Upper lobe of right lung (tissue), 1 donor: ENCODE data around the gene POLR1B. TPM values are rescaled to one million over a fixed set of nuclear protein-coding genes. Genes with fewer than 3 reads are reported as not detected.

Experiments used
- ATAC-seq: fragments of 200-7000 bp; cut with Tn5 transposase; one replicate; pipeline ENCODE4 v1.9.1; 2020; ENCODE audit warnings: mild to moderate bottlenecking, moderate library complexity
- DNase-seq: peaks from one replicate; pipeline ENCODE4 v3.0.0-alpha.2; 2020
- H3K27ac ChIP-seq: fragments of 200-600 bp; one replicate; pipeline ENCODE4 v1.8.0; 2022
- H3K27me3 ChIP-seq: fragments of 200-600 bp; one replicate; pipeline ENCODE4 v1.8.0; 2022; ENCODE audit warnings: mild to moderate bottlenecking
- H3K36me3 ChIP-seq: fragments of 200-600 bp; one replicate; pipeline ENCODE4 v1.8.0; 2022
- H3K4me1 ChIP-seq: fragments of 200-600 bp; one replicate; pipeline ENCODE4 v1.8.0; 2022
- H3K4me3 ChIP-seq: fragments of 200-600 bp; one replicate; pipeline ENCODE4 v1.8.0; 2022; ENCODE audit warnings: mild to moderate bottlenecking
- H3K9me3 ChIP-seq: fragments of 200-600 bp; one replicate; pipeline ENCODE4 v1.8.0; 2022
- CTCF ChIP-seq: fragments of 200-600 bp; IDR thresholded peaks from one replicate; pipeline ENCODE4 v1.8.0; 2022; ENCODE audit warnings: antibody characterized with exemption
- intact Hi-C: fragments of 100-400 bp; cut with DNase I; formaldehyde crosslinking; loops from one replicate; pipeline ENCODE4 v1.11.0; 2022
- total RNA-seq: library from RNA; stranded (reverse); fragmentation: NEBNext Ultra II Directional; extraction: Animal tissue kit (Norgen Biotek cat#: 25700); gene quantifications from one replicate; pipeline ENCODE4 v1.2.1, GENCODE V29; 2021
- donor health status: DM: no; HTN: yes; CAD: no; lungs with severe emphysema.

POLR1B gene
- total RNA-seq, 1 donor from 2014 or later = 22.1 TPM

- peaks cover 12% of the 10 kb centered on the region for H3K36me3 ChIP-seq
- ATAC-seq (no peak), DNase-seq (no peak)
- no peak for TF ChIP-seq CTCF
- no peaks in the 10 kb centered on the region for H3K9me3 ChIP-seq
- H3K27me3 ChIP-seq = no peaks in the 10 kb centered on the region
- peak overlapping the region; percentile 92 for H3K27ac ChIP-seq
- H3K4me1 ChIP-seq = peaks cover 10% of the 10 kb centered on the region
- intact Hi-C loops = loop anchor here (5.0 kb wide), 1 partner anchor 98 kb away; no protein-coding TSS in a partner anchor
- H3K4me3 ChIP-seq = peak overlapping the region; percentile 72
Observed at GRCh38 chr2:112584891-112585250, 42.6 kb downstream of the POLR1B start.

- Histone ChIP-seq H3K9me3 (no peaks in the 10 kb centered on the region), H3K27me3 (no peaks in the 10 kb centered on the region), H3K36me3 (peaks cover 12% of the 10 kb centered on the region), H3K27ac (peak overlapping the region; percentile 92), H3K4me1 (peaks cover 10% of the 10 kb centered on the region), H3K4me3 (peak overlapping the region; percentile 72)
- DNase-seq = no peak
- no peak for TF ChIP-seq CTCF
- ATAC-seq = no peak
- intact Hi-C loops = no loop called here
Observed at GRCh38 chr2:112585400-112585799, 43.1 kb downstream of the POLR1B start.

- H3K9me3 ChIP-seq = no peaks in the 10 kb centered on the region
- no peak overlapping the region for H3K4me3 ChIP-seq
- no peak for ATAC-seq
- H3K36me3 ChIP-seq = peaks cover 12% of the 10 kb centered on the region
- TF ChIP-seq CTCF = no peak
- intact Hi-C loops = no loop called here
- H3K27me3 ChIP-seq = no peaks in the 10 kb centered on the region
- no peak for DNase-seq
- peak overlapping the region; percentile 92 for H3K27ac ChIP-seq
- peaks cover 10% of the 10 kb centered on the region for H3K4me1 ChIP-seq
Observed at GRCh38 chr2:112585873-112586464, 43.7 kb downstream of the POLR1B start.

GRCh38 chr2:112588611-112589045 lies 46.4 kb downstream of the POLR1B start:
- H3K27me3 ChIP-seq = no peaks in the 10 kb centered on the region
- H3K4me1 ChIP-seq = peaks cover 10% of the 10 kb centered on the region
- no peak for TF ChIP-seq CTCF
- H3K9me3 ChIP-seq = no peaks in the 10 kb centered on the region
- ATAC-seq (no peak), DNase-seq (no peak)
- H3K4me3 ChIP-seq = no peak overlapping the region
- H3K36me3 ChIP-seq = peaks cover 12% of the 10 kb centered on the region
- H3K27ac ChIP-seq = no peak overlapping the region
- intact Hi-C loops = no loop called here

GRCh38 chr2:112591413-112591812 lies 49.1 kb downstream of the POLR1B start:
- no peak overlapping the region for H3K4me3 ChIP-seq
- TF ChIP-seq CTCF = no peak
- no peak overlapping the region for H3K27ac ChIP-seq
- intact Hi-C loops = no loop called here
- DNase-seq (no peak), ATAC-seq (peak; percentile 44)
- H3K9me3 ChIP-seq = no peaks in the 10 kb centered on the region
- H3K27me3 ChIP-seq = no peaks in the 10 kb centered on the region
- no peaks in the 10 kb centered on the region for H3K4me1 ChIP-seq
- peaks cover 12% of the 10 kb centered on the region for H3K36me3 ChIP-seq

- H3K27ac ChIP-seq = no peak overlapping the region
- no peaks in the 10 kb centered on the region for H3K4me1 ChIP-seq
- intact Hi-C loops = no loop called here
- H3K9me3 ChIP-seq = no peaks in the 10 kb centered on the region
- no peak for ATAC-seq
- no peak for DNase-seq
- H3K4me3 ChIP-seq = no peak overlapping the region
- no peaks in the 10 kb centered on the region for H3K27me3 ChIP-seq
- H3K36me3 ChIP-seq = peaks cover 10% of the 10 kb centered on the region
- no peak for TF ChIP-seq CTCF
Observed at GRCh38 chr2:112593736-112594135, 51.5 kb downstream of the POLR1B start.
